HG03460 (cell line): ENCODE measurements around the gene SCAP.
"Not testable (repeated sequence)": the region's sequence is repeated elsewhere in the genome, so short reads cannot be mapped to it uniquely, and the experiment has no call there.

ENCODE experiments used
- ATAC-seq: cut with Tn5 transposase; IDR thresholded peaks from one replicate; pipeline ENCODE4 v1.9.1; 2021; ENCODE audit not compliant: unreplicated experiment

SCAP gene

DNA sequence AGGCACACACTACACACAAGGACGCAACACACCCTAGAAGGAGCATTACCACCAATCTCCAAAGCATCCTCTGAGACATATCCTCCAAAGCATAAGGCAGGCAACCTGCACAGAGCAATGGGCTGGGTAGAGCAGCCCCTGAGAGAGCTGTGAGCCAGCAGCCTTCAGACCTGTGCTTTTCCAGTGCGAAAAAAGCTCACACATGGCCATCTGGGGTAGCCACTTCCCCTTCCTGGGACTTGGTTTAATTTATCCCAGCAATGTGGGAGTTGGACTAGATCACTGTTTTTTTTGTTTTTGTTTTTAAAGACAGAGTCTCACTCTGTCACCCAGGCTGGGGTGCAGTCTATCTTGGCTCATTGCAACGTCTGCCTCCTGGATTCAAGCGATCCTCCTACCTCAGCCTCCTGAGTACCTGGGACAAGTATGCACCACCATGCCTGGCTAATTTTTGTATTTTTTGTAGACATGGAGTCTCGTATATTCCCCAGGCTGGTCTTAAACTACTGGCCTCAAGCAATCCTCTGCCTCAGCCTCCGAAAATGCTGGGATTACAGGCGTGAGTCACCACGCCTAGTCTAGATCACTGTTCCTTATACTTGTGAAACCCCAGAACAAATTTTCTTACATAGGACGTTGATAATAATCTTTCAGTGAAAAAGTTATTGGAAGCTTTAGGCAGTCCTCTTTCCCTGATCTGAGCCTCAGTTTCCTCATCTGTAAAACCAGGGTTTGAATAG lies 76.0 kb downstream of the SCAP start:
- no peak for ATAC-seq

DNA sequence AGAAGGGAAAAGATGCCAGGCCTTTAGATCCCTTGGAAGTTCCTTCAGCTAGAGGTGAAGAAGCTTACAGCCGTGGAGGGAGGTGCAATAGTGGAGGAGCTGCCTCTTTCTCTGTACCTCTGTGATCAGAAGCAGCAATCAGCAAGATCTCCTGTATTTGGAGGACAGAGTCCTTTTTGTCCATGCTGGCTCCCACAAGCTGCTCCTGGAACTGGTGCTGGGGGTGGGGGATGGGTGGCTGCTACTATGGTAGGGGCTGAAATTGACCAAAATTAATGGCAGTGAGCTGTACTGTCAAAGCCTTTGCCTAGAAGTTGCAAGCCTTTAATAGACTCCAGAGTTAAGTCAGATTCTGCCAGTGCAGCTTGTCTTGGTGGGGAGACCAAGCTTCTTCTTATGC lies 76.7 kb downstream of the SCAP start:
- ATAC-seq = no peak

DNA sequence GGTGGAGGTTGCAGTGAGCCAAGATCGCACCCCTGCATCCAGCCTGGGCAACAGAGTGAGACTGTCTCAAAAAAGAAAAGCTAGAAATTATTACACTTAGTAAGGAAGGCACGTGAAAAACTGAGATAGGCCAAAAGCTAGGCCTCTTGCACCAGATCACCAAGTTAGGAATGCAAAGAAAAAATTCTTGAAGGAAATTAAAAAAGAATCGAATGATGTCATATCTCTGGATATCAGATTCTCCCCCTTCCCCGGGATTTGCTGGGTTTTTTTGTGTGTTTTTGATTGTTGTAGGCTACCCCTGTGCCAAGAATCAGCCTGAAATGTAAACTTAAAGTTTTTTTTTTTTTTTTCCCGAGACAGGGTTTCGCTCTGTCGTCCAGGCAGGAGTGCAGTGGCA lies 77.5 kb downstream of the SCAP start:
- no peak for ATAC-seq

DNA sequence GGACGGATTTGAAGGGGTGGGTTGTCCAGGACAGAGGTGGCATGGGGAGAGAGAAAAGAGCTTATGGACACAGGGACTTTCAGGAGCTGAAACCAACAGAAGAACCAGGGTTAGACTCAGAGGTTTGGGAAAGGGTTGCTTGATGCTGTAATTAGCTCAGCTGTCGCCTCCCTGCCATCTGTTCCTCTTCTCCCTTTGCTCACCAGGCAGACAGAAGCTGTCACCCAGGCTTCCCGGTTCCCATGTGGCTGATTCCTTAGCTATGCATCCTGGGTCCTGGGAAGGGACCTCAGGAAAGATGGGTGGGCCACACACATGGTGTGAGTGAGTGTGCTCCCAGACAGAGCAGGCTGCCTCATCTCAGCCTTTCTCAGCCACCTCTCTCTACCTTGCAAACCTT lies 80.9 kb downstream of the SCAP start:
- ATAC-seq = no peak

DNA sequence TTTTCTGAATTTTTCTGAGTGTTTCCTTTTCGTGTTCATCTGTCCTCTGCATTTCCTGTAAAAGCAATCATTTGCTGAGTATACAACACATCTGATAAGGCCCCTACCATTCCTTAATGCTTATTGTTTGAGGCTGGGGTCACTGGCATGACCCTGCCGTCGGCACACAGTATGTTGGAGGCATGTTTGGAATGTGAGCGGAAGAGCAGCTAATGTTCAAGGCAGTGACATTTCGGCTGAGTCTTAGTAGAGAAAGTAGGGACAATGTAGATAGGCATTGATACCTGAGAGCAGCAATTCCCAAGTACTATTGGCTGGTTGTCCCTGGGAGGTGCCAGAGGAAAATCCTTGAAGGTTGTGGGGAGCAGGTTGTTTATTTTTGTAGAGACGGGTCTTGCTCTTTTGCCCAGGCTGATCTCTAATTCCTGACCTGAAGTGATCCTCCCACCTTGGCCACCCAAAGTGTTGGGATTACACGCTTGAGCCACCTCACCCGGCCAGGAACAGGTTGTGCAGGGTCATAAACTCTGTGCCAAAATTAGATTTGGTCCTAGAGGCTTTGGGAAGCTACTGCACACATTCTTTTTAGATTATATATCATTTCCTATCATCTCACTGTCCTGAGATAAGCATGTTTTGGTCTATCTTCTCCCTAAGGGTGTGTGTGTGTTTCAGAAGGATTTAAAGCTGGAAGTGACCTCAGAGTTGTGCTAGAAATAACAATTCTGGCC lies 81.4 kb downstream of the SCAP start:
- ATAC-seq = no peak

DNA sequence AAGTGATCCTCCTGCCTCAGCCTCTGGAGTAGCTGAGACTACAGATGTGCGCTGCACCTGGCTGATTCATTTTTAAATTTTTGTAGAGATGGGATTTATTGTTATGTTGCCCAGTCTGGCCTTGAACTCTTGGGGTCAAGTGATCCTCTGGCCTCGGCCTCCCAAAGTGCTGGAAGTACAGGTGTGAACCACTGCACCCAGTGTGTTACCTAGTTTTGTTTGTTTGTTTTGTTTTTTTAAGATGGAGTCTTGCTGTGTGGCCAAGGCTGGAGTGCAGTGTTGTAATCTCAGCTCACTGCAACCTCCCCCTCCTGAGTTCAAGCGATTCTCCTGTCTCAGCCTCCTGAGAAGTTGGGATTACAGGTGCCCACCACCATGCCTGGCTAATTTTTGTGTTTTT lies 82.8 kb downstream of the SCAP start:
- ATAC-seq = no peak

DNA sequence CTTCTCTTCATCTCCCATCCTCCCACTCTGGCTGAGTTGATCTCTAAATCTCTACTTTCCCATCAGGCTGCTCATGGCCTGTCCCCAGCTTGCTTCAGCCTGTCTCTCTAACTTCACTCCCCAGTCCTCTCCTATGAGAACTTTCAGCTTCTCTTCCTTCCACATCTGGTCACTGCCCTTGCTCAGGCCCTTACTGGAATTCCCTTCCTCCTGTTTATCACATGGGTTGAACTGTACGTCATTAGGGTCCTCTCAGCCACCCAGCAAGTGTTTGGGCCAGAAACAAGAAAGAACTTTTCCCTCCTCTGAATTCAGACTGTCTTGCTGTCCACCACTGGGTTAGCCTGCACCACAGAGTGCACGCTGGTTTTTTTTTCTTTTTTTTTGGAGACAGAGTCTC lies 89.9 kb downstream of the SCAP start:
- no peak for ATAC-seq

DNA sequence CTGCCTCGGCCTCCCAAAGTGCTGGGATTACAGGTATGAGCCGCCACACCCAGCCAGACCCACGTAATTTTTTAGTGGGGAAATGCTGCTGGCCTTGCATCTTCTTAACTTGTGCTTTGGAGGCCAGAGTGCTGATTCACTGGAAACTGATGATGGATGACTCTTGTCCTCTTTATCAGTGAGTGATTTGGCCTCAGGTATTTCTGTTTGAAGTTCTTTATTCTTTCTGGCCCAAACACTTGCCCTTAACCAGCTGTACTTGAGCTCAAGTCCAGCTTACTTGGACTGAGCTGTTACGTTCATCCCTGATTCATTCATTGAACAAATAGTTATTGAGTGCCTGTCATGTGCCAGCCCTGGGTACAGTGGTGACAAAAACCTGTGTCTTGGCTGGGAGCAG lies 90.7 kb downstream of the SCAP start:
- no peak for ATAC-seq

DNA sequence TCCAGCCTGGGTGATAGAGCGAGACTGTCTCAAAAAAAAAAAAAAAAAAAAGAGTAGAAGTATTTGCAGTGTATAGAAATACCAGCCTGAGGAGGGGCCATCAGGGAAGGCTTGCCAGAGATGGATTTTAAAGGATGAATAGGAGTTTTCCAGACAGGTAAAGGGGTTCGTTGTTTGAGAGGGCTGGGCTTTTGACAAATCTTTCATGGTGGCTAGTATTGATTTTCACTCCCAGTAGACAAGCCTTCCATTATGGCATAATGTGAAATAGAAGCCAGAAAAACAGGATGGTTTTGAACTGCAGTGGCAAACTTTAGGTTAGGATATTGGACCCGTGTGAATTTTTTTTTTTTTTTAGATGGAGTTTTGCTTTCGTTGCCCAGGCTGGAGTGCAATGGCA lies 91.3 kb downstream of the SCAP start:
- ATAC-seq = no peak

- peak; percentile 64 for ATAC-seq
Measured at GRCh38 chr3:47381317-47382157, 94.2 kb downstream of the SCAP start.

GRCh38 chr3:47380601-47381316 lies 95.0 kb downstream of the SCAP start, which contains the start of gene PTPN23:
TSS of gene PTPN23 (plus strand) at chr3:47381021. CDS start at chr3:47381097, 76 bp downstream.
- ATAC-seq = peak; percentile 69

GRCh38 chr3:47380026-47380600 lies 95.6 kb downstream of the SCAP start:
- no peak for ATAC-seq

GRCh38 chr3:47379411-47379899 lies 96.3 kb downstream of the SCAP start:
- ATAC-seq = no peak

- no peak for ATAC-seq
Measured at GRCh38 chr3:47378869-47379268, 96.9 kb downstream of the SCAP start.

- ATAC-seq = no peak
Measured at GRCh38 chr3:47377186-47377585, 98.6 kb downstream of the SCAP start.

DNA sequence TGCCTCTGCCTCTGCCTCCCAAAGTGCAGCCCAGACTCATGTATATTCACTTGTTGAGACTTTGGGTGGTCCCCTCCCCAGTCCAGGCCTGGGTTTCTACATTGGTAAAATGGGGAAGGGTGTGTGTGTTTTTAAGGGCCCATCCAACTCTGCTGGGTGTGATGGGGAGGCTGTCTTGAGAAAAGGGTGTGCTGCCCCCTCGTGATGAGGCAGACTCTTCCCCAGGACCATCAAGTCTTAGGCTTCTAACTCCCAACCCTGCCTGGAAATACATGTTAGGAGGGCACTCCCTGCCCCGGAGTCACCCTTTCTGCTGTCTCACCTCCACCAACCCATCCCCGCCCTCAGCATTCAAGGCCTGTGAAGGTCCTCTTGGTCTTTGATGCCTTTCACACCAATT lies 99.3 kb downstream of the SCAP start:
- ATAC-seq = no peak

DNA sequence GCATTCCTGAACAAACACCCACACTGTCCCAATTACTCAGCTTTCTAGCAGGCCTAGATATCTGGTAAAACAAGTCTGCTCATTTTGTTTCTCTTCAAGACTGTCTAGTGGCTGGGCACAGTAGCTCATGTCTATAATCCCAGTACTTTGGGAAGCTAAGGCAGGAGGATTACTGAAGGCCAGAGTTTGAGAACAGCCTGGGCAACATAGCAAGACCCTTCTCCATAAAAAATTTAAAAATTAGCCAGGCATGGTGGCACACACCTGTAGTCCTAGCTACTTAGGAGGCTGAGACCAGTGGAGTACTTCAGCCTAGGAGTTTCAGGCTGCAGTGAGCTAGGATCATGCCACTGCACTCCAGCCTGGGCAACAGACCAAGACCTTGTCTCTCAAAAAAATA lies 101.2 kb downstream of the SCAP start:
- ATAC-seq = no peak

DNA sequence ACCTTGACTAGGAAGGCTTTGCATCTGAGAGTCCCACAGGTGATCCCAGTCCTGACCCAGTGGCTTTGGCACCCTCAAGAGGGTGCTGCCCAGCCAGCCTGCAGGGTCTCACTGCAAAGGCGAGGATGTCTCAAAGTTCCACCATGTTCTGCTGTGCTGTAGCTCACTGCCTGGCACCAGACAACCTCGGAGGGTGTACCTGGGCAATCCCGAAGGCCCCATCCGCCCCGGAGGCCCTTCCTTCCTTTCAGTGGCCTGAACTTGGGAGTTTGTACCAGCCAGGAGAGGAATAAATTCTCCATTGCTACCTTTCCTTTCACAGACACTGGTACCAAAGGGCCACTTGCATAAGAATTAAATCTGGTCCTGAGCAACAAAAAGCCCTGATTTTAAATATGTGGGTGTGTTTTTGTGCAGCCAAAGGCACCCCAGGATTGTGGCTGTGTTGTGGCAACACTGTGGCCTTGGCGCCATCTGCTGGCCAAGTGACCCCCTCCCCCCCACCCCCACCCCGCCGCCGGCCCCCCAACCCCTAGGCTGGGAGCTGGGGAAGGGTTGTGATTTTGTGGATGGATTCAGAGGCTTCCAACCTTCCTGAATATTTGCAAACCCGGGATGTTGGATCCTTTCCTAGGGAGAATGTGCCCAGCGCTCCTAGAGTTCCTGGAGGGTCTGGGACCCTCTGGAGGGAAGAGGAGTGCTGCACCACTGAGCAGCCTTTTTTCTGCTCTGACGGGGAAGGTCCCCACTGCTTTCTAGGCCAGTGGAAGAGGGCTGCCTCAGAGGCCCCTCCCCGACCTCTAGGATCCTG lies 104.6 kb downstream of the SCAP start:
- ATAC-seq = no peak

- not testable (repeated sequence) for ATAC-seq
Measured at GRCh38 chr3:47370020-47370419, 105.7 kb downstream of the SCAP start.

- no peak for ATAC-seq
Measured at GRCh38 chr3:47367631-47368030, 108.1 kb downstream of the SCAP start.
